GM23338 (cell line): ENCODE results near the gene EDIL3. TPM values are rescaled to one million over a fixed set of nuclear protein-coding genes. Genes with fewer than 3 reads are reported as not detected.

Experiments
- ATAC-seq: fragments of 200-7000 bp; cut with Tn5 transposase; 3 replicates; pipeline ENCODE4 v1.9.1; 2020
- DNase-seq: peaks from one replicate; pipeline ENCODE4 v3.0.0-alpha.2; 2015; ENCODE audit warnings: low spot score
- H2AFZ ChIP-seq: fragments of 200-600 bp; sonication (generic); 2 replicates; pipeline ENCODE4 v1.8.0; 2016; ENCODE audit warnings: antibody characterized with exemption, mild to moderate bottlenecking, moderate library complexity
- H3F3A ChIP-seq: fragments of 200-600 bp; sonication (generic); replicated peaks from 2 replicates; pipeline ENCODE4 v1.8.0; 2017; ENCODE audit warnings: antibody characterized with exemption, mixed run types, low read depth
- H3K27ac ChIP-seq: fragments of 200-600 bp; sonication (generic); 2 replicates; pipeline ENCODE4 v1.6.1; 2016; ENCODE audit warnings: low read depth
- H3K27me3 ChIP-seq: fragments of 200-600 bp; sonication (generic); 2 replicates; pipeline ENCODE4 v1.8.0; 2016; ENCODE audit warnings: mild to moderate bottlenecking, mixed run types, moderate library complexity; ENCODE audit not compliant: insufficient read depth
- H3K36me3 ChIP-seq: fragments of 200-600 bp; sonication (generic); 2 replicates; pipeline ENCODE4 v1.8.0; 2016; ENCODE audit warnings: mild to moderate bottlenecking; ENCODE audit not compliant: insufficient read depth
- H3K4me1 ChIP-seq: fragments of 200-600 bp; sonication (generic); 2 replicates; pipeline ENCODE4 v1.8.0; 2016; ENCODE audit warnings: mild to moderate bottlenecking, moderate library complexity; ENCODE audit not compliant: insufficient read depth
- H3K4me2 ChIP-seq: fragments of 200-600 bp; sonication (generic); 2 replicates; pipeline ENCODE4 v1.7.1; 2017; ENCODE audit warnings: mixed run types
- H3K4me3 ChIP-seq: fragments of 200-600 bp; sonication (generic); 2 replicates; pipeline ENCODE4 v1.6.1; 2016; ENCODE audit warnings: mixed run types
- H3K79me2 ChIP-seq: fragments of 200-600 bp; sonication (generic); replicated peaks from 2 replicates; pipeline ENCODE4 v1.8.0; 2017; ENCODE audit warnings: mild to moderate bottlenecking; ENCODE audit not compliant: insufficient read depth
- H3K9me2 ChIP-seq: fragments of 200-600 bp; sonication (generic); 2 replicates; pipeline ENCODE4 v1.8.0; 2017; ENCODE audit not compliant: insufficient read depth
- H4K20me1 ChIP-seq: fragments of 200-600 bp; sonication (generic); replicated peaks from 2 replicates; pipeline ENCODE4 v1.8.0; 2017; ENCODE audit warnings: mild to moderate bottlenecking; ENCODE audit not compliant: insufficient read depth
- H3K27ac Mint-ChIP-seq: 2 replicates; pipeline ENCODE4 v1.8.0; 2020; ENCODE audit warnings: inconsistent platforms, mild to moderate bottlenecking, moderate library complexity, mixed read lengths
- H3K27me3 Mint-ChIP-seq: 3 replicates; pipeline ENCODE4 v1.8.0; 2022; ENCODE audit warnings: low read depth, mild to moderate bottlenecking, moderate library complexity, mixed read lengths, inconsistent platforms; ENCODE audit not compliant: insufficient read depth, poor library complexity
- H3K36me3 Mint-ChIP-seq: 3 replicates; pipeline ENCODE4 v1.8.0; 2021; ENCODE audit warnings: low read depth, mild to moderate bottlenecking, inconsistent platforms, moderate library complexity, mixed read lengths
- H3K4me1 Mint-ChIP-seq: 3 replicates; pipeline ENCODE4 v1.8.0; 2020; ENCODE audit warnings: mild to moderate bottlenecking, inconsistent platforms, mixed read lengths
- H3K4me3 Mint-ChIP-seq: 3 replicates; pipeline ENCODE4 v1.8.0; 2021; ENCODE audit warnings: moderate library complexity, mild to moderate bottlenecking, inconsistent platforms, mixed read lengths
- H3K9me3 Mint-ChIP-seq: 3 replicates; pipeline ENCODE4 v1.8.0; 2020; ENCODE audit warnings: moderate library complexity, mild to moderate bottlenecking, inconsistent platforms, mixed read lengths
- CREB1 ChIP-seq: fragments of 250-450 bp; sonication (Bioruptor Pico); IDR thresholded peaks from 2 replicates; pipeline ENCODE4 v1.5.0; 2020; ENCODE audit warnings: low read depth, mild to moderate bottlenecking, moderate library complexity
- CTCF ChIP-seq, 2 experiments: fragments of 200-600 bp in 1 of 2; sonication (generic) in 1 of 2; conservative IDR thresholded peaks; 2 replicates each; pipeline versions ENCODE4 v1.5.1 to v1.6.1; 2016 to 2017; ENCODE audit warnings: antibody characterized with exemption in 2 of 2, low read depth in 2 of 2, mild to moderate bottlenecking in 2 of 2, moderate library complexity in 1 of 2
- ETS1 ChIP-seq: IDR thresholded peaks from 2 replicates; pipeline ENCODE4 v1.6.1; 2016; ENCODE audit warnings: antibody characterized with exemption
- EZH2 ChIP-seq: fragments of 200-600 bp; sonication (generic); IDR thresholded peaks from one replicate; pipeline ENCODE4 v1.8.0; 2017; ENCODE audit warnings: antibody characterized with exemption, mild to moderate bottlenecking, low read depth; ENCODE audit not compliant: unreplicated experiment
- EZH2phosphoT487 ChIP-seq: fragments of 200-600 bp; sonication (generic); IDR thresholded peaks from one replicate; pipeline ENCODE4 v1.8.1; 2018; ENCODE audit warnings: antibody characterized with exemption; ENCODE audit not compliant: unreplicated experiment
- JUNB ChIP-seq: IDR thresholded peaks from one replicate; pipeline ENCODE4 v1.6.1; 2016; ENCODE audit warnings: antibody characterized with exemption; ENCODE audit not compliant: unreplicated experiment
- NANOG ChIP-seq: IDR thresholded peaks from 2 replicates; pipeline ENCODE4 v1.6.1; 2016; ENCODE audit warnings: antibody characterized with exemption, borderline replicate concordance
- POLR2AphosphoS5 ChIP-seq: IDR thresholded peaks from 2 replicates; pipeline ENCODE4 v1.6.1; 2016; ENCODE audit warnings: antibody characterized with exemption, low read depth
- REST ChIP-seq: IDR thresholded peaks from one replicate; pipeline ENCODE4 v1.6.1; 2018; ENCODE audit warnings: antibody characterized with exemption; ENCODE audit not compliant: unreplicated experiment
- STAT1 ChIP-seq: IDR thresholded peaks from one replicate; pipeline ENCODE4 v1.6.1; 2016; ENCODE audit warnings: antibody characterized with exemption; ENCODE audit not compliant: unreplicated experiment
- ZNF114 ChIP-seq: fragments of 250-450 bp; sonication (Bioruptor Pico); IDR thresholded peaks from 2 replicates; pipeline ENCODE4 v1.5.0; 2020; ENCODE audit warnings: mild to moderate bottlenecking, moderate library complexity
- ZNF331 ChIP-seq: fragments of 250-450 bp; sonication (Bioruptor Pico); IDR thresholded peaks from 2 replicates; pipeline ENCODE4 v1.5.0; 2020; ENCODE audit warnings: low read depth, mild to moderate bottlenecking, moderate library complexity
- ZNF462 ChIP-seq: fragments of 250-450 bp; sonication (Bioruptor Pico); IDR thresholded peaks from 2 replicates; pipeline ENCODE4 v1.5.0; 2020; ENCODE audit warnings: mild to moderate bottlenecking, moderate library complexity
- polyA plus RNA-seq: library from polyadenylated mRNA; unstranded; fragments of >200 nt; fragmentation: Nextera tagmentation; extraction: Ambion mirVana; gene quantifications from 2 replicates; pipeline ENCODE4 v1.2.1, GENCODE V29; 2016
- total RNA-seq: library from RNA; depleted of rRNA; stranded (reverse); fragments of >200 nt; shearing (Covaris generic); gene quantifications from 2 replicates; pipeline ENCODE4 v1.2.3, GENCODE V29; 2014

Gene EDIL3
- total and polyA plus RNA-seq, 2 experiments from 2014 or later: 43.3 to 61.9 TPM

- TF ChIP-seq ZNF331 (CRISPR knock-in tag) (no peak), ETS1 (no peak), CREB1 (no peak), EZH2phosphoT487 (no peak), ZNF114 (CRISPR knock-in tag) (no peak), STAT1 (no peak), EZH2 (no peak), POLR2AphosphoS5 (no peak), ZNF462 (no peak), JUNB (no peak), NANOG (no peak), CTCF (conservative IDR thresholded peaks at IDR 0.05; ENCODE audit: low read depth in 2 of 2) (no peak), REST (no peak)
- DNase-seq (no peak), ATAC-seq (no peak)
- Histone ChIP-seq H3K27me3 (no peaks in the 10 kb centered on the region), H2AFZ (no peak overlapping the region), H3K79me2 (no peaks in the 10 kb centered on the region), H3F3A (no peaks in the 10 kb centered on the region), H3K4me2 (no peak overlapping the region), H3K4me3 (no peak overlapping the region), H3K27ac (no peak overlapping the region), H4K20me1 (no peaks in the 10 kb centered on the region), H3K9me2 (no peaks in the 10 kb centered on the region), H3K4me1 (no peaks in the 10 kb centered on the region), H3K36me3 (no peaks in the 10 kb centered on the region)
- no peaks in the 10 kb centered on the region for H3K9me3 Mint-ChIP-seq
- H3K4me3 Mint-ChIP-seq: no peak overlapping the region
- no peak overlapping the region for H3K27ac Mint-ChIP-seq
- no peaks in the 10 kb centered on the region for H3K4me1 Mint-ChIP-seq
- H3K27me3 Mint-ChIP-seq: peaks cover 2% of the 10 kb centered on the region
- no peaks in the 10 kb centered on the region for H3K36me3 Mint-ChIP-seq
These were observed 179.9 kb downstream of the EDIL3 start for GRCh38 chr5:84204772-84205171.
